Subcutaneous abdominal adipose tissue (tissue), 5 donors: ENCODE measurements around the gene KRTAP3-2.

Experiments used
- H3K27ac ChIP-seq: one replicate; pipeline ENCODE4 v1.7.0; 2013; ENCODE audit warnings: low read depth, mild to moderate bottlenecking, inconsistent platforms, low read length, moderate library complexity
- H3K27me3 ChIP-seq, 5 donors: one replicate each; pipeline ENCODE4 v1.7.0; 2013; ENCODE audit warnings: low read length in 5 of 5, inconsistent platforms in 1 of 5; ENCODE audit not compliant: control insufficient read depth in 5 of 5, insufficient read depth in 4 of 5
- H3K36me3 ChIP-seq, 5 donors: one replicate each; pipeline ENCODE4 v1.7.0; 2013; ENCODE audit warnings: low read length in 5 of 5; ENCODE audit not compliant: control insufficient read depth in 5 of 5, insufficient read depth in 5 of 5
- H3K4me1 ChIP-seq, 5 donors: one replicate each; pipeline ENCODE4 v1.7.0; 2013; ENCODE audit warnings: low read length in 5 of 5, mild to moderate bottlenecking in 3 of 5, moderate library complexity in 1 of 5; ENCODE audit not compliant: control insufficient read depth in 5 of 5, insufficient read depth in 5 of 5
- H3K4me3 ChIP-seq, 5 donors: one replicate each; pipeline ENCODE4 v1.7.0; 2013; ENCODE audit warnings: low read length in 5 of 5, low read depth in 1 of 5
- H3K9ac ChIP-seq, 5 donors: one replicate each; pipeline ENCODE4 v1.7.0; 2013; ENCODE audit warnings: low read length in 5 of 5, mild to moderate bottlenecking in 4 of 5, moderate library complexity in 3 of 5
- H3K9me3 ChIP-seq, 5 donors: one replicate each; pipeline ENCODE4 v1.7.0; 2013; ENCODE audit warnings: low read length in 5 of 5; ENCODE audit not compliant: control insufficient read depth in 5 of 5
- donor health status: healthy.
- donor health status: healthy.
- donor health status: healthy.
- donor health status: healthy.
- donor health status: healthy.

KRTAP3-2 gene

GRCh38 chr17:40974366-40974765 lies 25.3 kb downstream of the KRTAP3-2 start:
- H3K9ac ChIP-seq, result no peak overlapping the region
- no peaks in the 10 kb centered on the region for H3K4me1 ChIP-seq
- no peak overlapping the region for H3K27ac ChIP-seq
- peaks cover 0 to 8% (median 4%) of the 10 kb centered on the region in 5 donors for H3K27me3 ChIP-seq
- no peaks in the 10 kb centered on the region for H3K36me3 ChIP-seq
- no peak overlapping the region for H3K4me3 ChIP-seq
- H3K9me3 ChIP-seq, result peaks cover 0 to 8% (median 0%) of the 10 kb centered on the region in 5 donors

- peaks cover 0 to 5% (median 2%) of the 10 kb centered on the region in 5 donors for H3K27me3 ChIP-seq
- H3K27ac ChIP-seq, result no peak overlapping the region
Measured at GRCh38 chr17:40967582-40967981, 32.1 kb downstream of the KRTAP3-2 start.

DNA sequence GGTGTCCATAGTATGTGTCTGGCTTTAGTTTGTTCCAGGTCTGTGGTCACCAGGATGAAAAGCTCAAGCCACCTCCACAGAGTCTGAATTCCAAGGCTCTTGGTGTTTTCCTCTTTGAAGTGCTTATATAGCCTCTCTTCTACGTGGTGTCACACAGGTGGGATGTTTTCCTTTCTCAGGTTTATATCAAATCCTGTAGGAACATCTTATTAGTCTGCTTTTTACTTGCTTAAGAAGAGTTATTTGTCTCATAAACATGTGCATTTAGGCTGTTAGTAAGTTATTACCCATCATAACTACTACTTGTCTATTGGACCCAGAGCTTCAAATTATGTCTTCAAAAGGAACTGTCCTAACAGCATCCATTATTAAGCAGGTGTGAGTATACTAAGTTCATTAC lies 32.9 kb downstream of the KRTAP3-2 start, which contains the start of gene KRT39:
KRT39 (minus strand) TSS at position 101 of the 400 bp plus-strand sequence; CDS start at position 9, 92 bp downstream.
- H3K9me3 ChIP-seq, result peaks cover 0 to 8% (median 0%) of the 10 kb centered on the region in 5 donors
- H3K9ac ChIP-seq, result no peak within 1 kb of the TSS
- no peaks in the 10 kb centered on the region for H3K4me1 ChIP-seq
- H3K36me3 ChIP-seq, result no peaks in the 10 kb centered on the region
- H3K27ac ChIP-seq, result no peak within 1 kb of the TSS
- H3K27me3 ChIP-seq, result peaks cover 0 to 5% (median 2%) of the 10 kb centered on the region in 5 donors
- no peak within 1 kb of the TSS for H3K4me3 ChIP-seq

More at GRCh38 chr17:40967582-40967981, 32.1 kb downstream of the KRTAP3-2 start:
- peaks cover 0 to 8% (median 0%) of the 10 kb centered on the region in 5 donors for H3K9me3 ChIP-seq
- H3K4me1 ChIP-seq, result no peaks in the 10 kb centered on the region
- H3K4me3 ChIP-seq, result no peak overlapping the region
- H3K9ac ChIP-seq, result no peak overlapping the region
- H3K36me3 ChIP-seq, result no peaks in the 10 kb centered on the region

GRCh38 chr17:40963838-40964237 lies 35.9 kb downstream of the KRTAP3-2 start:
- Histone ChIP-seq H3K27ac (no peak overlapping the region), H3K4me3 (no peak overlapping the region), H3K27me3 (peaks cover 0 to 5% (median 2%) of the 10 kb centered on the region in 5 donors), H3K9me3 (peaks cover 0 to 2% (median 0%) of the 10 kb centered on the region in 5 donors), H3K36me3 (no peaks in the 10 kb centered on the region), H3K4me1 (no peaks in the 10 kb centered on the region), H3K9ac (no peak overlapping the region)

DNA sequence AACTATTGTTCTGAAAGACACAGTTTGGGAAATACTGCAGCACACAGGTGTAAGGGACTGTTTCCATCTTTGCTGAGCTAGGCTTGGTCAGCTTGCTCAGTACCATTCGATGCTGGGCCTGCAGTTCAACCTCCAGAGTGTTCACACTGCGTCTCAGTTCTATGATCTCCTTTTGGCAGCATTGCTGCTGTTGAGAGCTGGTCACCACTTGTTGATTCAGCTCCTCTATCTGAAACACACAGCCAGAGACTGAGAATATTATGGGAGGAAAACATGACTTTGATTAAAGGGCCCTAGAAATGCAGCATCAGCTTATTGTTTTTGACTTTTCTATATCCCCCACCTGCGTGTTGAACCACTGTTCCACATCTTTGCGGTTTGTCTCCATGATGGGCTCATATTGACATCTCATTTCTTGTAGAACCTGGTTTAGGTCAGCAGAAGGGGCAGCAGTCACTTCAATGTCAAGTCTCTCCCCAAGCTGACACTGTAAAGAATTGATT lies 37.6 kb downstream of the KRTAP3-2 start:
- Histone ChIP-seq H3K27ac (no peak overlapping the region), H3K9ac (no peak overlapping the region), H3K4me3 (no peak overlapping the region), H3K36me3 (no peaks in the 10 kb centered on the region), H3K27me3 (peaks cover 0 to 10% (median 2%) of the 10 kb centered on the region in 5 donors), H3K4me1 (no peaks in the 10 kb centered on the region), H3K9me3 (peaks cover 0 to 2% (median 0%) of the 10 kb centered on the region in 5 donors)

- Histone ChIP-seq H3K4me1 (no peaks in the 10 kb centered on the region), H3K4me3 (no peak overlapping the region), H3K36me3 (no peaks in the 10 kb centered on the region), H3K9me3 (peaks cover 0 to 2% (median 0%) of the 10 kb centered on the region in 5 donors), H3K9ac (no peak overlapping the region), H3K27ac (no peak overlapping the region), H3K27me3 (peaks cover 0 to 7% (median 2%) of the 10 kb centered on the region in 5 donors)
Measured at GRCh38 chr17:40961591-40961990, 38.1 kb downstream of the KRTAP3-2 start.

DNA sequence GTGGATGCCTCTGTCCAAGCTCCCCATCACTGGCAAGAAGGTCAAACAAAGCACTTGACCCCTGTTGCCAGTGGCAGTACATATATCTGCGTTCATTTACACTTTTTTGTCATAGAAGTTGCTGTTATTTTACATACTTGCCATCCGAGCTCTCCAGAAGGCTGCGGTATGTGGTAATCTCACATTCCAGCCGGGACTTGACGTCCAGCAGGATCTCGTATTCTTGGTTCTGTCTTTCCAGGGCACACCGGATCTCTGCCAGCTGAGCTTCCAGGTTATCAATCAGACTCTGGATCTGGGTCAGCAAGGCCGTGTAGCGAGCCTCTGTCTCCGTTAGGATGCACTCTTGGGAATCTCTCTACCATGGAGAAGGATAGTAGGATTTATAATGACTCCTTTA lies 39.6 kb downstream of the KRTAP3-2 start:
- no peak overlapping the region for H3K27ac ChIP-seq

DNA sequence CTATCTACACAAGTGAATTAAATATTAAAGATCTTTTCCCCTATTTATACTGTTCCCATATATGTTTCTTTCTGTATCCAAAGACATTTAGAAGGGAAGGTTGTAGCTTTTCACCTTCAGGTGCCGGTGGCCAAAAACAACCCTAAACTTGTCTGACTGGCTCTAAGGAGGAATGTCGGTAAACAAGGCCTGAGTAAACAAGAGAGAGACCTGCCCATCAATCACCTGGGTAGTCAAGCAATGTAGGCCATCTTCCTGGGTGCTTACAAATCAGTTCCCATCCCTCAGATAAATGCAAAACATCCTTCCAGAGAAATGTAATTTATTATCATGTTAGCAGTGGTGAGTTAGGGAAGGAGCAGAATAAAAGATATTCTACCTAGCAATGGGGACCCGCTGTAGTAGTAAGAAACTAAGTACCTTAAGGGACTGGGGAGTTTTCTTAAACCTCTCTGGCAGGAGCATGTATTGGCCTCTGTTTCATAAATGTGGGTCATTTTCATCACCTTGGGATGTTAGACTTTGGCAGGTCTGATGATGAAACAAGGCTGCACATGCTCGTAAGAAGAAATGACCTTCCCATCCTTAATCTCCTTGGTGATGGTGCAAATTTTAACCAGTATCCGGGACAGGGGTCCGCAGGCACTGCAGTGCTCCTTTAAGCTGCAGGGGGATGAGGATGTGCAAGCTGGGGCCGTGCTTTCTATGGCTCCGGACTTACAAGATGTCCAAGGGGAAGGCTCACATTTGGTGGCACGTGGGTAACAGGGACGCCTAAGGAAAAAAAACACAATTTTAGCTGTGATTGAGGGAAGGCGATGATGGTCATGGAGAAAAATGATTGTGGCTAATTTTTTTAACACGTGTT lies 41.4 kb downstream of the KRTAP3-2 start:
- H3K9me3 ChIP-seq, result peaks cover 0 to under 1% (median 0%) of the 10 kb centered on the region in 5 donors
- no peaks in the 10 kb centered on the region for H3K36me3 ChIP-seq
- H3K9ac ChIP-seq, result no peak overlapping the region
- H3K4me3 ChIP-seq, result no peak overlapping the region
- H3K4me1 ChIP-seq, result no peaks in the 10 kb centered on the region
- peaks cover 0 to 5% (median 4%) of the 10 kb centered on the region in 5 donors for H3K27me3 ChIP-seq
- H3K27ac ChIP-seq, result no peak overlapping the region

More for the DNA sequence above, 39.6 kb downstream of the KRTAP3-2 start:
- Histone ChIP-seq H3K9me3 (peaks cover 0 to 2% (median 0%) of the 10 kb centered on the region in 5 donors), H3K9ac (no peak overlapping the region), H3K27me3 (peaks cover 0 to 5% (median 2%) of the 10 kb centered on the region in 5 donors), H3K4me1 (no peaks in the 10 kb centered on the region), H3K4me3 (no peak overlapping the region), H3K36me3 (no peaks in the 10 kb centered on the region)

GRCh38 chr17:40956401-40957254 lies 43.1 kb downstream of the KRTAP3-2 start:
- Histone ChIP-seq H3K9me3 (no peaks in the 10 kb centered on the region), H3K27ac (no peak overlapping the region)

More at GRCh38 chr17:40956401-40957254, 43.1 kb downstream of the KRTAP3-2 start:
- Histone ChIP-seq H3K36me3 (no peaks in the 10 kb centered on the region), H3K27me3 (peaks cover 0 to 5% (median 4%) of the 10 kb centered on the region in 5 donors), H3K9ac (no peak overlapping the region), H3K4me1 (no peaks in the 10 kb centered on the region), H3K4me3 (no peak overlapping the region)
